K562 (cell line): ENCODE data around the gene ARHGAP26. TPM values are rescaled to one million over a fixed set of nuclear protein-coding genes. Genes with fewer than 3 reads are reported as not detected.

ENCODE experiments used
- ATAC-seq: fragments of 200-7000 bp; cut with Tn5 transposase; 3 replicates; pipeline ENCODE4 v1.9.1; 2020; ENCODE audit warnings: moderate library complexity
- BruUV-seq: library from RNA; stranded (reverse); fragments of 400-500 nt; replicated peaks from 2 replicates; lab custom pipeline; 2021; lab: Mats Ljungman, UMichigan
- CTCF ChIA-PET: fragments of 300-600 bp; formaldehyde crosslinking; extraction: SDS; loops from one replicate; lab custom pipeline; 2021; ENCODE audit warnings: low intra/inter-chr PET ratio; lab: Yijun Ruan, JAX
- POLR2A ChIA-PET: fragments of 300-600, 350-650 bp; sonication (Branson Sonifier 250); formaldehyde crosslinking; extraction: SDS; loops from one replicate; lab custom pipeline; 2021; ENCODE audit warnings: antibody characterized with exemption, inconsistent platforms; lab: Yijun Ruan, JAX
- DNase-seq, 4 experiments: peaks; one replicate each; pipeline versions ENCODE4 v3.0.0 to v3.0.0-alpha.2; 2011 to 2018; ENCODE audit warnings: low spot score in 3 of 4, mixed read lengths in 3 of 4; ENCODE audit errors: extremely low read depth in 1 of 4
- FAIRE-seq: peaks from 2 replicates; lab custom pipeline; 2011; peaks lifted over from hg19 to GRCh38; lab: Jason Lieb, UNC
- H2AFZ ChIP-seq: 2 replicates; pipeline ENCODE4 v1.6.0; 2011; ENCODE audit warnings: low read depth, low read length, control low read depth, inconsistent platforms
- H3K27ac ChIP-seq: fragments of 200-600 bp; 3 replicates; pipeline ENCODE4 v1.8.0; 2011; ENCODE audit warnings: low read depth, mild to moderate bottlenecking, control low read depth, inconsistent platforms, low read length, moderate library complexity, mixed read lengths; ENCODE audit errors: extremely low read depth
- H3K27me3 ChIP-seq, 2 experiments: fragments of 300-600 bp in 1 of 2; 2 replicates in 1 of 2; 3 replicates in 1 of 2; pipeline versions ENCODE4 v1.6.0 to v1.8.0; 2011; ENCODE audit warnings: inconsistent platforms in 2 of 2, low read length in 2 of 2, mild to moderate bottlenecking in 1 of 2, mixed read lengths in 1 of 2, moderate library complexity in 1 of 2; ENCODE audit not compliant: control insufficient read depth in 2 of 2, insufficient read depth in 2 of 2
- H3K36me3 ChIP-seq: fragments of 300-600 bp; 3 replicates; pipeline ENCODE4 v1.8.0; 2011; ENCODE audit warnings: mild to moderate bottlenecking, low read length, inconsistent platforms; ENCODE audit not compliant: control insufficient read depth, insufficient read depth
- H3K4me1 ChIP-seq, 2 experiments: fragments of 200-600 bp in 1 of 2; replicated peaks in 1 of 2; 2 replicates in 1 of 2; 3 replicates in 1 of 2; pipeline versions ENCODE4 v1.5.1 to v1.8.0; 2011; ENCODE audit warnings: inconsistent platforms in 2 of 2, low read length in 2 of 2, mild to moderate bottlenecking in 1 of 2, mixed read lengths in 1 of 2, moderate library complexity in 1 of 2; ENCODE audit not compliant: control insufficient read depth in 2 of 2, insufficient read depth in 2 of 2
- H3K4me2 ChIP-seq: 2 replicates; pipeline ENCODE4 v1.6.1; 2011; ENCODE audit warnings: low read length, control low read depth, inconsistent platforms, mixed read lengths; ENCODE audit not compliant: insufficient read depth
- H3K4me3 ChIP-seq: fragments of 200-600 bp; sonication (generic), shearing (Covaris generic); 2 replicates; pipeline ENCODE4 v1.5.1; 2016; ENCODE audit warnings: control low read depth, inconsistent platforms
- H3K79me2 ChIP-seq: fragments of 200-600 bp; 3 replicates; pipeline ENCODE4 v1.8.0; 2011; ENCODE audit warnings: low read length, inconsistent platforms; ENCODE audit not compliant: control insufficient read depth, insufficient read depth
- H3K9ac ChIP-seq, 2 experiments: 2 replicates each; pipeline versions ENCODE4 v1.6.0 to v1.6.1; 2011; ENCODE audit warnings: low read depth in 2 of 2, low read length in 2 of 2, control low read depth in 1 of 2, inconsistent platforms in 1 of 2, mild to moderate bottlenecking in 1 of 2, mixed read lengths in 1 of 2; ENCODE audit not compliant: insufficient read depth in 1 of 2
- H3K9me1 ChIP-seq: one replicate; pipeline ENCODE4 v1.6.0; 2011; ENCODE audit warnings: inconsistent platforms, mild to moderate bottlenecking, low read length, moderate library complexity; ENCODE audit not compliant: control insufficient read depth, insufficient read depth
- H3K9me3 ChIP-seq: replicated peaks from 2 replicates; pipeline ENCODE4 v1.5.1; 2011; ENCODE audit warnings: low read depth, low read length, inconsistent platforms; ENCODE audit not compliant: control insufficient read depth, insufficient read depth
- H4K20me1 ChIP-seq: replicated peaks from 2 replicates; pipeline ENCODE4 v1.6.1; 2011; ENCODE audit warnings: low read length, inconsistent platforms, mixed read lengths; ENCODE audit not compliant: control insufficient read depth, insufficient read depth
- FOXJ2 ChIP-seq: fragments of 200-800 bp; sonication (Bioruptor generic); IDR thresholded peaks from 2 replicates; pipeline ENCODE4 v1.6.1; 2016; ENCODE audit warnings: missing genetic modification characterization, missing compliant biosample characterization
- HNRNPLL ChIP-seq: fragments of 200-400 bp; formaldehyde crosslinking; IDR thresholded peaks from 2 replicates; pipeline ENCODE4 v1.6.1; 2017; ENCODE audit warnings: low read length, low read depth, mild to moderate bottlenecking; ENCODE audit not compliant: poor library complexity, severe bottlenecking
- KAT7 ChIP-seq: sonication (generic); formaldehyde crosslinking; IDR thresholded peaks from 2 replicates; pipeline ENCODE4 v1.8.0; 2022; ENCODE audit warnings: missing genetic modification reagents, mild to moderate bottlenecking, borderline replicate concordance
- PTTG1 ChIP-seq: fragments of 450-650 bp; IDR thresholded peaks from 2 replicates; pipeline ENCODE4 v1.6.1; 2016; ENCODE audit warnings: low read depth, mild to moderate bottlenecking, missing genetic modification characterization, missing compliant biosample characterization
- SAFB ChIP-seq: fragments of 200-400 bp; formaldehyde crosslinking; IDR thresholded peaks from 2 replicates; pipeline ENCODE4 v1.6.1; 2017; ENCODE audit warnings: low read depth, low read length, borderline replicate concordance
- SMARCB1 ChIP-seq: IDR thresholded peaks from 2 replicates; pipeline ENCODE4 v1.6.1; 2011; ENCODE audit warnings: improper control_type of control experiment, low read depth; ENCODE audit not compliant: insufficient read length
- TRIM24 ChIP-seq, 2 experiments: fragments of 450-650 bp; IDR thresholded peaks; 2 replicates each; pipeline ENCODE4 v1.6.1; 2016
- TRIM25 ChIP-seq: fragments of 450-650 bp; IDR thresholded peaks from 2 replicates; pipeline ENCODE4 v1.7.0; 2016; ENCODE audit warnings: borderline replicate concordance
- TRIM28 ChIP-seq: fragments of 450-650 bp; IDR thresholded peaks from 2 replicates; pipeline ENCODE4 v1.6.1; 2017
- ZNF224 ChIP-seq: sonication (generic); formaldehyde crosslinking; IDR thresholded peaks from 2 replicates; pipeline ENCODE4 v1.8.0; 2022; ENCODE audit warnings: mild to moderate bottlenecking, missing genetic modification reagents
- ZNF561 ChIP-seq: fragments of 450-650 bp; formaldehyde crosslinking; conservative IDR thresholded peaks from 2 replicates; pipeline ENCODE4 v1.4.0; 2020; ENCODE audit warnings: mild to moderate bottlenecking, moderate library complexity
- WGBS: fragments of 100-300 bp; shearing (Covaris generic); methylation state at CpG from one replicate; pipeline ENCODE4 v1.1.6; 2016; ENCODE audit warnings: low coverage, mixed read lengths; ENCODE audit not compliant: insufficient coverage; ENCODE audit errors: missing lambda C conversion rate; 5-methylcytosine and 5-hydroxymethylcytosine counted together
- in situ Hi-C: fragments of 300-500 bp; cut with MboI; formaldehyde crosslinking; loops from 4 replicates; pipeline ENCODE4 v1.15.0; 2018; ENCODE audit warnings: inconsistent platforms, mixed read lengths
- intact Hi-C: fragments of 100-400 bp; cut with micrococcal nuclease; formaldehyde crosslinking; loops from 2 replicates; pipeline ENCODE4 v1.14.2; 2022
- polyA plus RNA-seq, 8 experiments: library from polyadenylated mRNA; depleted of rRNA in 4 of 8; stranded (reverse) in 5 of 8; unstranded in 3 of 8; fragments of >200 nt; fragmentation: Nextera tagmentation in 2 of 8; fragmentation: Illumina TruSeq in 1 of 8; extraction: Ambion mirVana in 2 of 8; extraction: Trizol in 1 of 8; gene quantifications; 2 replicates each; pipeline versions ENCODE4 v1.2.1 to v1.2.3, GENCODE V29; 2011 to 2014; ENCODE audit warnings: inconsistent platforms in 1 of 8, missing spikeins in 1 of 8
- total RNA-seq, 7 experiments: library from RNA; depleted of rRNA in 6 of 7; stranded (reverse); fragments of >200 nt in 6 of 7; fragmentation: Illumina TruSeq in 2 of 7; extraction: Trizol in 2 of 7; gene quantifications; 2 replicates each; pipeline versions ENCODE4 v1.2.1 to v1.2.3, GENCODE V29; 2011 to 2021; ENCODE audit warnings: low replicate concordance in 1 of 7
- TF ChIP-seq, protein P1 (sequence below): sonication (generic); IDR thresholded peaks from 2 replicates; pipeline ENCODE4 v1.6.1; 2016

ARHGAP26 gene
- total and polyA plus RNA-seq, 9 of the 15 experiments (the other 6 are each of a cell fraction or from before 2014, with no cell fraction given) = 0.13 to 1.1 (median 0.55) TPM

DNA sequence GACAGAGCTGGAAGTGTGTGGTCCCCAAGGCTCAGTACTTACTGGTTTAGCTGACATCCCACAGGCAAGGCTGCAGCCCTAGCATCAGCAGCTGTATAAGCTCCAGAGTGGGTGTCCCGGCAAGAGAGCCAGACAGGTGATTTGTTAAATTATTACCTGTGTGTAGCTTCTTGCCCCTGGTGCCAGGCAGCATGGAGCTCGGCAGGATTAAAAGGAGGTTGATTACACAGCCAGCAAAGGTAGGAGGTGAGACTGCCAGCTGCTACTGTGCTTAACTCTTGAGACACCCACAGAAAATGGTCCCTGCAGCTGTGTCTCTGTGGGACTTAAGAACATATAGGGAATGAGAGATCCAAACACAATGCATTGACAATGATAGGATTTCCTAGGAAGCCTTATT lies 54.2 kb downstream of the ARHGAP26 start:
- Histone ChIP-seq H2AFZ (no peak overlapping the region), H4K20me1 (no peaks in the 10 kb centered on the region), H3K4me3 (no peak overlapping the region), H3K27ac (no peak overlapping the region), H3K9ac (no peak overlapping the region), H3K79me2 (no peaks in the 10 kb centered on the region), H3K36me3 (no peaks in the 10 kb centered on the region), H3K9me1 (no peaks in the 10 kb centered on the region), H3K4me2 (no peak overlapping the region), H3K9me3 (no peaks in the 10 kb centered on the region), H3K27me3 (peaks cover 2 to 9% of the 10 kb centered on the region in 2 experiments; a peak in 2 of 5 replicates), H3K4me1 (no peaks in the 10 kb centered on the region; a peak in 1 of 5 replicates)
- FAIRE-seq (no peak), DNase-seq (no peak), ATAC-seq (no peak)
- in situ Hi-C loops (no loop called here), intact Hi-C loops (no loop called here)
- ChIA-PET CTCF (no interaction called here), POLR2A (interaction anchor here (0.6 kb wide), 1 partner anchor 32 kb away, joined by 3 read pairs; no protein-coding TSS in a partner anchor)
- no TSS peak for BruUV-seq
- TF ChIP-seq FOXJ2 (tag) (no peak), TRIM28 (no peak), TRIM25 (no peak), TRIM24 (IDR thresholded peaks at IDR 0.05) (no peak), ZNF224 (CRISPR knock-in tag) (no peak), KAT7 (CRISPR knock-in tag) (no peak), SAFB (no peak), ZNF561 (CRISPR knock-in tag) (no peak), HNRNPLL (no peak), PTTG1 (tag) (no peak), SMARCB1 (no peak)
- TF ChIP-seq, protein P1, sequence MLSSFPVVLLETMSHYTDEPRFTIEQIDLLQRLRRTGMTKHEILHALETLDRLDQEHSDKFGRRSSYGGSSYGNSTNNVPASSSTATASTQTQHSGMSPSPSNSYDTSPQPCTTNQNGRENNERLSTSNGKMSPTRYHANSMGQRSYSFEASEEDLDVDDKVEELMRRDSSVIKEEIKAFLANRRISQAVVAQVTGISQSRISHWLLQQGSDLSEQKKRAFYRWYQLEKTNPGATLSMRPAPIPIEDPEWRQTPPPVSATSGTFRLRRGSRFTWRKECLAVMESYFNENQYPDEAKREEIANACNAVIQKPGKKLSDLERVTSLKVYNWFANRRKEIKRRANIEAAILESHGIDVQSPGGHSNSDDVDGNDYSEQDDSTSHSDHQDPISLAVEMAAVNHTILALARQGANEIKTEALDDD = no peak
- 19% methylated on average over 2 of the region's 2 CpGs for WGBS
